Fibroblast of lung (primary cell): ENCODE measurements around the gene CSNK2A2. TPM values are rescaled to one million over a fixed set of nuclear protein-coding genes. Genes with fewer than 3 reads are reported as not detected.

Experiments
- DNase-seq, 2 donors: peaks; one replicate each; pipeline versions ENCODE4 v3.0.0 to v3.0.0-alpha.2; 2010; ENCODE audit warnings: low read depth in 2 of 2
- H2AFZ ChIP-seq: 2 replicates; pipeline ENCODE4 v1.5.1; 2012; ENCODE audit warnings: low read length, control low read depth, inconsistent platforms
- H3K27ac ChIP-seq: 2 replicates; pipeline ENCODE4 v1.5.1; 2011; ENCODE audit warnings: low read length, control low read depth; ENCODE audit not compliant: insufficient read depth
- H3K27me3 ChIP-seq: 2 replicates; pipeline ENCODE4 v1.5.1; 2011; ENCODE audit warnings: mild to moderate bottlenecking, low read length; ENCODE audit not compliant: control insufficient read depth, insufficient read depth
- H3K36me3 ChIP-seq: 2 replicates; pipeline ENCODE4 v1.5.1; 2011; ENCODE audit warnings: low read length; ENCODE audit not compliant: control insufficient read depth, insufficient read depth
- H3K4me1 ChIP-seq: 2 replicates; pipeline ENCODE4 v1.5.1; 2011; ENCODE audit warnings: low read length; ENCODE audit not compliant: control insufficient read depth, insufficient read depth; ENCODE audit errors: extremely low read depth
- H3K4me2 ChIP-seq: 2 replicates; pipeline ENCODE4 v1.5.1; 2011; ENCODE audit warnings: low read length, control low read depth; ENCODE audit not compliant: insufficient read depth; ENCODE audit errors: extremely low read depth
- H3K4me3 ChIP-seq, 4 experiments: fragments of 200-600 bp in 1 of 4; sonication (generic) in 1 of 4; replicated peaks in 1 of 4; 2 replicates each; pipeline ENCODE4 v1.5.1; 2011 to 2016; ENCODE audit warnings: low read length in 4 of 4, low read depth in 3 of 4, mild to moderate bottlenecking in 3 of 4, control low read depth in 2 of 4, inconsistent platforms in 1 of 4, mixed read lengths in 1 of 4; ENCODE audit not compliant: insufficient read depth in 1 of 4; ENCODE audit errors: control extremely low read depth in 1 of 4
- H3K79me2 ChIP-seq: 2 replicates; pipeline ENCODE4 v1.5.1; 2012; ENCODE audit warnings: mild to moderate bottlenecking, low read length, inconsistent platforms; ENCODE audit not compliant: control insufficient read depth, insufficient read depth
- H3K9ac ChIP-seq: 2 replicates; pipeline ENCODE4 v1.5.1; 2011; ENCODE audit warnings: mild to moderate bottlenecking, low read length, control low read depth; ENCODE audit not compliant: insufficient read depth
- H3K9me3 ChIP-seq: 2 replicates; pipeline ENCODE4 v1.5.1; 2012; ENCODE audit warnings: low read depth, low read length; ENCODE audit not compliant: control insufficient read depth, insufficient read depth
- H4K20me1 ChIP-seq: 2 replicates; pipeline ENCODE4 v1.5.1; 2011; ENCODE audit warnings: low read length; ENCODE audit not compliant: control insufficient read depth, insufficient read depth; ENCODE audit errors: extremely low read depth
- EZH2 ChIP-seq: IDR thresholded peaks from 2 replicates; pipeline ENCODE4 v1.5.1; 2012; ENCODE audit warnings: low read length, control low read depth, mild to moderate bottlenecking; ENCODE audit errors: missing control alignments
- polyA plus RNA-seq, 2 donors: library from polyadenylated mRNA; depleted of rRNA in 1 of 2; stranded (reverse) in 1 of 2; unstranded in 1 of 2; fragments of >200 nt; gene quantifications; 2 replicates each; pipeline ENCODE4 v1.2.1, GENCODE V29; 2011 to 2012; ENCODE audit warnings: missing spikeins in 1 of 2
- total RNA-seq: library from RNA; depleted of rRNA; stranded (reverse); fragments of >200 nt; gene quantifications from 2 replicates; pipeline ENCODE4 v1.2.1, GENCODE V29; 2014
- TF ChIP-seq, protein P1 (sequence below), 2 donors: IDR thresholded peaks in 1 of 2; conservative IDR thresholded peaks in 1 of 2; 1 replicate in 1 of 2; 2 replicates in 1 of 2; pipeline ENCODE4 v1.5.1; 2011 to 2012; ENCODE audit warnings: low read length in 2 of 2, control low read depth in 1 of 2, inconsistent platforms in 1 of 2, low read depth in 1 of 2, mild to moderate bottlenecking in 1 of 2

CSNK2A2 gene
- total and polyA plus RNA-seq, 2 donors (not counting 1 experiment from before 2014, with no cell fraction given) = 33.4 to 54.3 TPM

DNA sequence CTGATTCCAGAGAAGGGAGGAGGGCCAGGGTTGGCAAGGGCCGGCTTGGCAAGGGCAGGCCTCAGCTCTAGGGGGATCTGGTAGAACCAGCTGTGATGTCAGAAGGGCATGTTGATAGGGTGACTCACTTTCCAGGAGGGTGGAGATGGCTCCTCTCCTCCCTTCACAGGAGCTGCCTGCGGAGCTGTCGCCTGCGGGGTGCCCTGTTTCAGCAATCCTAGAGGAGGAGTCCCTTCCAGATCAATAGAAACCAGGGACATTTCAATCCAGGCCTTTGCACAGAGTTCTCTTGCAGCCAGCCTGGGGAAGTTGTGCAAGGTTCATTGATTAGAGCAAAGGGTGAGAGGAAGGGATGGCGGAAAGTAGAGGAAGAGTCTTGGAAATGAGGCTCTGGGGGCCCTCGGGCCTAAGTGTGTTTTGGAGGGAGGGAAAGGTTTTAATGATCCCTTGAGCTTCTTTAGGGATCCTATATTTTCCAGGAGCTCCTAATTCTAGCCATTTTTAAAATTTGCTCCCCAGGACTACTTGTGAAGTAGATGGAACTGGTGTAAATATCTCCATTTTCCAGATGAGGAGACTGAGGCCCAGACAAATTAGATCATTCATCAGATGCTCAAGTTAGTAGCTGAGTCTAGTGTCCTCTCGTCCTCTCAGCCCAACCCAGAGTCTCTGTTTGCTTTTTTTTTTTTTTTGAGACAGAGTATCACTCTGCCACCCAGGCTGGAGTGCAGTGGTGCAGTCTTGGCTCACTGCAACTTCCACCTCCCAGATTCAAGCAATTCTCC lies 24.8 kb upstream of the CSNK2A2 start:
- no peak overlapping the region for H3K4me2 ChIP-seq
- no peak overlapping the region for H3K4me3 ChIP-seq
- no peak overlapping the region for H3K27ac ChIP-seq
- H3K9me3 ChIP-seq = no peaks in the 10 kb centered on the region
- H4K20me1 ChIP-seq = no peaks in the 10 kb centered on the region
- no peak overlapping the region for H3K9ac ChIP-seq
- H3K4me1 ChIP-seq = no peaks in the 10 kb centered on the region
- no peaks in the 10 kb centered on the region for H3K36me3 ChIP-seq
- H3K27me3 ChIP-seq = peaks cover 5% of the 10 kb centered on the region
- no peak for TF ChIP-seq EZH2
- TF ChIP-seq, protein P1, sequence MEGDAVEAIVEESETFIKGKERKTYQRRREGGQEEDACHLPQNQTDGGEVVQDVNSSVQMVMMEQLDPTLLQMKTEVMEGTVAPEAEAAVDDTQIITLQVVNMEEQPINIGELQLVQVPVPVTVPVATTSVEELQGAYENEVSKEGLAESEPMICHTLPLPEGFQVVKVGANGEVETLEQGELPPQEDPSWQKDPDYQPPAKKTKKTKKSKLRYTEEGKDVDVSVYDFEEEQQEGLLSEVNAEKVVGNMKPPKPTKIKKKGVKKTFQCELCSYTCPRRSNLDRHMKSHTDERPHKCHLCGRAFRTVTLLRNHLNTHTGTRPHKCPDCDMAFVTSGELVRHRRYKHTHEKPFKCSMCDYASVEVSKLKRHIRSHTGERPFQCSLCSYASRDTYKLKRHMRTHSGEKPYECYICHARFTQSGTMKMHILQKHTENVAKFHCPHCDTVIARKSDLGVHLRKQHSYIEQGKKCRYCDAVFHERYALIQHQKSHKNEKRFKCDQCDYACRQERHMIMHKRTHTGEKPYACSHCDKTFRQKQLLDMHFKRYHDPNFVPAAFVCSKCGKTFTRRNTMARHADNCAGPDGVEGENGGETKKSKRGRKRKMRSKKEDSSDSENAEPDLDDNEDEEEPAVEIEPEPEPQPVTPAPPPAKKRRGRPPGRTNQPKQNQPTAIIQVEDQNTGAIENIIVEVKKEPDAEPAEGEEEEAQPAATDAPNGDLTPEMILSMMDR (conservative IDR thresholded peaks at IDR 0.05 in 1 of 2, IDR thresholded peaks at IDR 0.05 in 1 of 2; ENCODE audit: low read depth in 1 of 2, low read length in 2 of 2) = no peak
- peak in 1 of 2 donors; percentile 37 for DNase-seq
- no peak overlapping the region for H2AFZ ChIP-seq
- H3K79me2 ChIP-seq = no peaks in the 10 kb centered on the region

- Histone ChIP-seq H3K4me2 (no peak overlapping the region), H3K79me2 (no peaks in the 10 kb centered on the region), H3K27me3 (no peaks in the 10 kb centered on the region), H3K36me3 (no peaks in the 10 kb centered on the region), H4K20me1 (no peaks in the 10 kb centered on the region), H3K9ac (no peak overlapping the region), H2AFZ (no peak overlapping the region), H3K4me3 (no peak overlapping the region), H3K4me1 (no peaks in the 10 kb centered on the region), H3K27ac (no peak overlapping the region), H3K9me3 (no peaks in the 10 kb centered on the region)
- DNase-seq = no peak
- TF ChIP-seq, protein P1 (conservative IDR thresholded peaks at IDR 0.05 in 1 of 2, IDR thresholded peaks at IDR 0.05 in 1 of 2; ENCODE audit: low read depth in 1 of 2, low read length in 2 of 2) = no peak
- TF ChIP-seq EZH2 = no peak
These were observed 21.5 kb upstream of the CSNK2A2 start for GRCh38 chr16:58219432-58219831.

GRCh38 chr16:58218786-58219185 lies 20.9 kb upstream of the CSNK2A2 start:
- H3K36me3 ChIP-seq = no peaks in the 10 kb centered on the region
- no peaks in the 10 kb centered on the region for H3K9me3 ChIP-seq
- H3K27me3 ChIP-seq = no peaks in the 10 kb centered on the region
- TF ChIP-seq, protein P1 (conservative IDR thresholded peaks at IDR 0.05 in 1 of 2, IDR thresholded peaks at IDR 0.05 in 1 of 2; ENCODE audit: low read depth in 1 of 2, low read length in 2 of 2) = no peak
- TF ChIP-seq EZH2 = no peak
- no peaks in the 10 kb centered on the region for H3K4me1 ChIP-seq
- H3K79me2 ChIP-seq = no peaks in the 10 kb centered on the region
- no peak overlapping the region for H3K27ac ChIP-seq
- no peak overlapping the region for H3K9ac ChIP-seq
- no peak overlapping the region for H2AFZ ChIP-seq
- no peaks in the 10 kb centered on the region for H4K20me1 ChIP-seq
- no peak overlapping the region for H3K4me3 ChIP-seq
- no peak for DNase-seq
- H3K4me2 ChIP-seq = no peak overlapping the region
